OCI-LY3 (cell line): ENCODE data around the gene KCNAB1.

Source experiments
- CTCF ChIP-seq: fragments of 200-600, 300-600 bp; sonication (generic); IDR thresholded peaks from 2 replicates; pipeline ENCODE4 v1.5.1; 2014; ENCODE audit warnings: antibody characterized with exemption, low read length, low read depth
- EZH2phosphoT487 ChIP-seq: fragments of 200-600 bp; shearing (Covaris generic); IDR thresholded peaks from 2 replicates; pipeline ENCODE4 v1.6.1; 2018; ENCODE audit warnings: antibody characterized with exemption, mixed run types, low read depth

DNA sequence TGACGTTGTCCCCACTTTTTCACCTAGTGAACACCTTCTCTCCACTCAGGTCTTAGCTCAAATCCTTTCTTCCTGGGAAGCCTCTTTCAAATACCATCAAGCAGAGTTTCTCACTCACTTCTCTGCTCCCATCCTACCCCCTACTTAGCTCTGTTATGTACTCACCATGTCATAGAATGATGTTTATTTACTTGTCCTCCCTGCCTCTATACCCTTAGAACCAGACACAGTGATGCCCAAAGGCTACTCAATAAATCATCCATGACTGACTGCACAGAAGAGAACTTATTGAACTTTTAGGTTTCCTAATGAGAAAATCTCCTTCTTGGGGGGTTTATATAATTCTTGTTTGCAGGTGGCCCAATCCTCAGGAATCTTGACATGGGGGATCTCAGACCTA is 280.4 kb downstream of the KCNAB1 start:
- TF ChIP-seq CTCF (no peak), EZH2phosphoT487 (no peak)
